Measurements from ENCODE around the gene PAK5. TPM values are rescaled to one million over a fixed set of nuclear protein-coding genes. Genes with fewer than 3 reads are reported as not detected.

PAK5 gene
- total and polyA plus RNA-seq, 9 of the 15 experiments (the other 6 are each of a cell fraction or from before 2014, with no cell fraction given), result not detected

DNA sequence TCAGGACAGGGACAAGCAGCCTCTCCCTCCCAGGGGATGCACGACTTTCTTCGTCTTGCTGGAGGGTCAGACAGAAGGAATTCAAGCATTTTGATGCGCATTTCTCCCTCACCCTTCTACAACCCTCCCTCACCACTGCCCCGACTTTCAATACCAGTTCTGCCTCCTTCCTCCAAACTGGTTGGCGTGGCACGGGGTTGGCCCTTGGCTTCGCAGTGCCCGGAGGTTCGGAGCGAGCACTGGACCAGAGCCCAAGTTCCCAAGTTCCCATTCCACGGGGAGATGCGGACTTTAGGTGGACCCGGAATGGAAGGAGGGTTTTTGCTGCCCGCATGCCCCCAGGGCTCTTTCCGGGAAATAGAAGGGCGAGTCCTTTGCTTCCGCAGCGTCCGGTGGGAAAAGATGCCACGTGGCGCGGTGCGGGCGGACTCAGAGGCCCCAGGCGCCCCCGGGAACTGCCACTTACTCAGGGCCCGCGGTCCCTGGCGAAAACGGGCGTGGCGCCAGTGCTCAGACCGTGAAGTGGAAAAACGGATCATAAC, 332.5 kb downstream of the PAK5 start (continued):
- no peak for TF ChIP-seq PCBP1 (IDR thresholded peaks at IDR 0.05; ENCODE audit: low read depth, low read length, poor library complexity, severe bottlenecking)
- no peak for TF ChIP-seq CHD7 (IDR thresholded peaks at IDR 0.05; ENCODE audit: low read depth, low read length)
- no peak for TF ChIP-seq RHOXF2B (CRISPR knock-in tag; conservative IDR thresholded peaks at IDR 0.05)
- no peak for TF ChIP-seq MXD1 (CRISPR knock-in tag; IDR thresholded peaks at IDR 0.05; ENCODE audit: borderline replicate concordance, poor library complexity, severe bottlenecking)
